ENCODE measurements around the gene CACNA2D3. TPM values are rescaled to one million over a fixed set of nuclear protein-coding genes. Genes with fewer than 3 reads are reported as not detected.

Gene CACNA2D3
- total RNA-seq, 2 donors from 2014 or later, result 0.97 TPM; not detected in 1

DNA sequence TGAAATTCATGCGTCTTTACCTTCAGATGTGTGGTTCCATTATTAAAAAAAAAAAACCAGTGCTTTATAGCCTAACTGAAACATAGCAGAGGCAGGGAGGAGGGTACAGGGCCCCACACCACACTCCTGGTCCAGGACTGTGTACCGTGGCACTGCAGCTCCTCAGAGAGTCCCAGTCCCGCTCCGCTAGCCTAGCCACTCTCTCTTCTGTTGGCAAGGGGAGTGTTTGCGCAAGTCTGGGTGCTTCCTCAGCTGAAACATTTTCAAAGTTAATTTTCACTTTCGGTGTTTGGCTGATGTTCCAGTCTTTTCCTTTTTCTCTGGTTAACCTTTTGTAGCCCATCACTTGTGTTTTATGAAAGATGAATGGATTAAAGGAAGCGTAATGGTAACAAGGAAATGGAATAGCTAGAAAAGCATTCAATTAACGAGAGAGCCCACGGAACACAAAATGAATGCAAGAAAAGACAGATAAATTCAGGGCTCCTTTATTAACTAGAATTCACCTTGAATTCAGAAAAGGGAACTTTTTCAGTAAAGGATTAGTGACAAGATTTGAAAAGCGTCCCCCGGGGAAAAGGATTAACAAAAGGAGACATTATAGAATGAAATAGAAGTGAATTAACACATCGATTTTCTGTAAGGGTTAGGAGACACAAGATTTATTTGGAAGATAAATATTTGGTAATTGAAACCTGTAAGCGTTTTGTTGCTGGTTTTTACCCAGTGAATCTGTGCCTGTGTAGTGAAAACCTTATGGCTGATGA, 177.0 kb downstream of the CACNA2D3 start:
- 92 to 97% methylated on average over 9 to 13 of the region's 13 CpGs for WGBS, 2 experiments (ENCODE audit: insufficient coverage in 1 of 2, insufficient read length in 1 of 2)
- no peak overlapping the region for H3K4me3 Mint-ChIP-seq

GRCh38 chr3:54303517-54304375, 181.4 kb downstream of the CACNA2D3 start:
- H3K9ac ChIP-seq (ENCODE audit: extremely low read depth, low read length, poor library complexity, severe bottlenecking), result no peak overlapping the region
- no peaks in the 10 kb centered on the region for H3K36me3 ChIP-seq (ENCODE audit: control insufficient read depth, insufficient read depth, low read length)
- Mint-ChIP-seq H3K9me3 (peaks cover 3% of the 10 kb centered on the region), H3K27ac (no peak overlapping the region), H3K27me3 (ENCODE audit: insufficient read depth) (no peaks in the 10 kb centered on the region), H3K36me3 (ENCODE audit: low read depth) (no peaks in the 10 kb centered on the region), H3K4me3 (no peak overlapping the region), H3K4me1 (peaks cover 29% of the 10 kb centered on the region)
- 86 to 89% methylated on average over 6 to 7 of the region's 7 CpGs for WGBS, 2 experiments (ENCODE audit: insufficient coverage in 1 of 2, insufficient read length in 1 of 2)
- DNase-seq, result no peak
- no peaks in the 10 kb centered on the region for H3K9me3 ChIP-seq (ENCODE audit: control insufficient read depth, low read length)
- peaks cover 7% of the 10 kb centered on the region for H3K4me1 ChIP-seq (ENCODE audit: control insufficient read depth, insufficient read depth, low read length)
- no peak for TF ChIP-seq CTCF (conservative IDR thresholded peaks at IDR 0.05)
- H3K27me3 ChIP-seq (ENCODE audit: control insufficient read depth, insufficient read depth, low read length, poor library complexity, severe bottlenecking), result no peaks in the 10 kb centered on the region
- no peak overlapping the region for H3K4me3 ChIP-seq (ENCODE audit: low read length)
- no peak overlapping the region for H3K27ac ChIP-seq (ENCODE audit: low read depth, low read length)

More for the DNA sequence above, 177.0 kb downstream of the CACNA2D3 start:
- Histone ChIP-seq H3K4me1 (ENCODE audit: control insufficient read depth, insufficient read depth, low read length) (no peaks in the 10 kb centered on the region), H3K27ac (ENCODE audit: low read depth, low read length) (no peak overlapping the region), H3K4me3 (ENCODE audit: low read length) (no peak overlapping the region), H3K9me3 (ENCODE audit: control insufficient read depth, low read length) (no peaks in the 10 kb centered on the region), H3K9ac (ENCODE audit: extremely low read depth, low read length, poor library complexity, severe bottlenecking) (no peak overlapping the region), H3K36me3 (ENCODE audit: control insufficient read depth, insufficient read depth, low read length) (no peaks in the 10 kb centered on the region), H3K27me3 (ENCODE audit: control insufficient read depth, insufficient read depth, low read length, poor library complexity, severe bottlenecking) (no peaks in the 10 kb centered on the region)
- DNase-seq, result no peak
- H3K27me3 Mint-ChIP-seq (ENCODE audit: insufficient read depth), result peaks cover 6% of the 10 kb centered on the region
- no peak overlapping the region for H3K27ac Mint-ChIP-seq
- H3K36me3 Mint-ChIP-seq (ENCODE audit: low read depth), result no peaks in the 10 kb centered on the region
- no peak for TF ChIP-seq CTCF (conservative IDR thresholded peaks at IDR 0.05)
- H3K9me3 Mint-ChIP-seq, result no peaks in the 10 kb centered on the region
- peaks cover 8% of the 10 kb centered on the region for H3K4me1 Mint-ChIP-seq

GRCh38 chr3:54304877-54305276, 182.5 kb downstream of the CACNA2D3 start:
- H3K4me1 Mint-ChIP-seq, result peaks cover 35% of the 10 kb centered on the region
- peaks cover 3% of the 10 kb centered on the region for H3K9me3 Mint-ChIP-seq
- 96% methylated on average over 3 of the region's 3 CpGs; no CpG with 5 or more reads in 1 of the 2 experiments for WGBS, 2 experiments (ENCODE audit: insufficient coverage in 1 of 2, insufficient read length in 1 of 2)
- H3K27me3 Mint-ChIP-seq (ENCODE audit: insufficient read depth), result no peaks in the 10 kb centered on the region
- no peaks in the 10 kb centered on the region for H3K9me3 ChIP-seq (ENCODE audit: control insufficient read depth, low read length)
- H3K4me3 ChIP-seq (ENCODE audit: low read length), result no peak overlapping the region
- no peak overlapping the region for H3K4me3 Mint-ChIP-seq
- no peak overlapping the region for H3K9ac ChIP-seq (ENCODE audit: extremely low read depth, low read length, poor library complexity, severe bottlenecking)
- H3K27ac Mint-ChIP-seq, result no peak overlapping the region
- no peaks in the 10 kb centered on the region for H3K27me3 ChIP-seq (ENCODE audit: control insufficient read depth, insufficient read depth, low read length, poor library complexity, severe bottlenecking)
- H3K36me3 Mint-ChIP-seq (ENCODE audit: low read depth), result no peaks in the 10 kb centered on the region
- no peak for DNase-seq
- no peak for TF ChIP-seq CTCF (conservative IDR thresholded peaks at IDR 0.05)
- H3K27ac ChIP-seq (ENCODE audit: low read depth, low read length), result no peak overlapping the region
- H3K36me3 ChIP-seq (ENCODE audit: control insufficient read depth, insufficient read depth, low read length), result no peaks in the 10 kb centered on the region
- peaks cover 7% of the 10 kb centered on the region for H3K4me1 ChIP-seq (ENCODE audit: control insufficient read depth, insufficient read depth, low read length)

Measured in endodermal cell (in vitro differentiated cells).